SK-N-SH treated with all-trans-retinoic acid at 6 μM for 48 hours (cell line): ENCODE measurements around the gene NCAM1.

ENCODE experiments used
- ATAC-seq: fragments of 200-7000 bp; cut with Tn5 transposase; 3 replicates; pipeline ENCODE4 v1.9.1; 2020; ENCODE audit warnings: mild to moderate bottlenecking, moderate library complexity
- ARNTL ChIP-seq: fragments of 450-650 bp; formaldehyde crosslinking; IDR thresholded peaks from 2 replicates; pipeline ENCODE4 v1.5.0; 2020; ENCODE audit warnings: low read depth, mild to moderate bottlenecking, moderate library complexity, borderline replicate concordance
- BACH2 ChIP-seq: fragments of 250-450 bp; sonication (Bioruptor Pico); IDR thresholded peaks from 2 replicates; pipeline ENCODE4 v1.9.0; 2021; ENCODE audit warnings: mild to moderate bottlenecking, borderline replicate concordance
- CREB5 ChIP-seq: fragments of 250-450 bp; sonication (Bioruptor Pico); IDR thresholded peaks from 2 replicates; pipeline ENCODE4 v1.5.1; 2020; ENCODE audit warnings: low read depth, mild to moderate bottlenecking, moderate library complexity
- CSDC2 ChIP-seq: fragments of 250-450 bp; sonication (Bioruptor Pico); IDR thresholded peaks from 2 replicates; pipeline ENCODE4 v1.5.0; 2020; ENCODE audit warnings: mild to moderate bottlenecking, moderate library complexity
- ESRRG ChIP-seq: fragments of 250-450 bp; sonication (Bioruptor Pico); IDR thresholded peaks from 2 replicates; pipeline ENCODE4 v1.6.1; 2021; ENCODE audit warnings: mild to moderate bottlenecking
- GLIS3 ChIP-seq: fragments of 250-450 bp; sonication (Bioruptor Pico); IDR thresholded peaks from 2 replicates; pipeline ENCODE4 v1.5.0; 2020; ENCODE audit warnings: mild to moderate bottlenecking, moderate library complexity
- ISL1 ChIP-seq: fragments of 250-450 bp; sonication (Bioruptor Pico); IDR thresholded peaks from 2 replicates; pipeline ENCODE4 v2.1.2; 2022; ENCODE audit warnings: mild to moderate bottlenecking, moderate library complexity
- OSR1 ChIP-seq: fragments of 250-450 bp; sonication (Bioruptor Pico); IDR thresholded peaks from 2 replicates; pipeline ENCODE4 v1.8.0; 2022; ENCODE audit warnings: moderate library complexity, mild to moderate bottlenecking, inconsistent platforms
- POU6F1 ChIP-seq: fragments of 250-450 bp; sonication (Bioruptor Pico); IDR thresholded peaks from 2 replicates; pipeline ENCODE4 v1.8.0; 2021; ENCODE audit warnings: low read depth, mild to moderate bottlenecking, moderate library complexity, borderline replicate concordance
- RARB ChIP-seq: fragments of 250-450 bp; sonication (Bioruptor Pico); IDR thresholded peaks from 2 replicates; pipeline ENCODE4 v1.8.0; 2021; ENCODE audit warnings: mild to moderate bottlenecking, moderate library complexity
- SNAI2 ChIP-seq: fragments of 250-450 bp; sonication (Bioruptor Pico); IDR thresholded peaks from 2 replicates; pipeline ENCODE4 v1.5.0; 2020; ENCODE audit warnings: mild to moderate bottlenecking, moderate library complexity
- TCF4 ChIP-seq: fragments of 250-450 bp; sonication (Bioruptor Pico); IDR thresholded peaks from 2 replicates; pipeline ENCODE4 v1.8.0; 2021; ENCODE audit warnings: mild to moderate bottlenecking, moderate library complexity, borderline replicate concordance
- TOX ChIP-seq: fragments of 250-450 bp; sonication (Bioruptor Pico); IDR thresholded peaks from 2 replicates; pipeline ENCODE4 v1.8.0; 2021; ENCODE audit warnings: mild to moderate bottlenecking, moderate library complexity, borderline replicate concordance
- ZC3H10 ChIP-seq: fragments of 250-450 bp; sonication (Bioruptor Pico); IDR thresholded peaks from 2 replicates; pipeline ENCODE4 v1.5.1; 2021; ENCODE audit warnings: mild to moderate bottlenecking, moderate library complexity
- ZFP3 ChIP-seq: fragments of 250-450 bp; sonication (Bioruptor Pico); IDR thresholded peaks from 2 replicates; pipeline ENCODE4 v1.5.0; 2020; ENCODE audit warnings: mild to moderate bottlenecking, moderate library complexity
- ZFP30 ChIP-seq: fragments of 450-650 bp; formaldehyde crosslinking; IDR thresholded peaks from 2 replicates; pipeline ENCODE4 v1.5.0; 2022; ENCODE audit warnings: mild to moderate bottlenecking, moderate library complexity
- ZNF8 ChIP-seq: fragments of 450-650 bp; formaldehyde crosslinking; IDR thresholded peaks from 2 replicates; pipeline ENCODE4 v1.5.0; 2020; ENCODE audit warnings: mild to moderate bottlenecking, moderate library complexity
- TF ChIP-seq, protein P1 (sequence below): fragments of 250-450 bp; sonication (Bioruptor Pico); IDR thresholded peaks from 2 replicates; pipeline ENCODE4 v1.8.0; 2020; ENCODE audit warnings: mild to moderate bottlenecking, moderate library complexity, borderline replicate concordance
- TF ChIP-seq, protein P2 (sequence below): fragments of 250-450 bp; sonication (Bioruptor Pico); IDR thresholded peaks from 2 replicates; pipeline ENCODE4 v1.5.1; 2021; ENCODE audit warnings: mild to moderate bottlenecking, moderate library complexity

NCAM1 gene

DNA sequence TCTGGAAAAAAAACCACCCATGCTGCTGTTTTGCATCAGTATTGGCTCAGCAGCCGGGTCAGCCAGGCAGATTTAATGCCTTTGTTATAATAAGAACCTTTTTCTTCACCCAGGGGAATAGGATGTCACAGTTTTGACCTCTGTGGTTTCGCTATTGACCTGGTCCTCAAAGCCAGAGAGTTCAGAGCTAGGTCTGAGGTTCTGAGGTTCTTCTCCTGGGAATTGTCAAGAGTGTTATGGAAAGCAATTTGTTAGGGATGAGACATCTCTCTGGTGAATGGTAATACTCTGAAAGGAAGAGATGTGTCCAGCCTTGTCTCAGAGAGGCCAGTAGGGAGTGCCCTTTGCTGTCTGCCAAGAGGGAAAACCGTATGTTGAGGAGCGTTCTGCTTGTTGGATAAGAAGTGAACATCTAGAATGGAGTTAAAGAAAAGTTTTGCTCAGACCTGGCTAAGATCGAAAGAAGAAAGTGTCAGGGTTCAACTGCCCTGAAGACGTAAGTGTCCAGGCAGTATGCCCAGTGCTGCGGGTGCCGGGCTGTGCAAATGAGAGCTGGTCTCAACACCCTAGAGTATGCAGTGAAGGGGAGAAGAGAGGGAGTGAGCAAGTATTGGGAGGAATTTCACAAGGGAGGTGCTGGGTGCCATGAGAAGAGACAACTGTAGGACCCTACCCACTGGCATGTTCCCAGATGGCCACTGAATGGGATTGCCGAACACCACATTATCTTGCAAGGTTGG is 202.2 kb downstream of the NCAM1 start:
- no peak for TF ChIP-seq ESRRG (CRISPR knock-in tag)
- no peak for TF ChIP-seq TOX
- TF ChIP-seq ZC3H10 (CRISPR knock-in tag) = no peak
- no peak for TF ChIP-seq CSDC2
- TF ChIP-seq ARNTL (CRISPR knock-in tag) = no peak
- no peak for TF ChIP-seq RARB (CRISPR knock-in tag)
- no peak for TF ChIP-seq GLIS3 (CRISPR knock-in tag)
- TF ChIP-seq, protein P1, sequence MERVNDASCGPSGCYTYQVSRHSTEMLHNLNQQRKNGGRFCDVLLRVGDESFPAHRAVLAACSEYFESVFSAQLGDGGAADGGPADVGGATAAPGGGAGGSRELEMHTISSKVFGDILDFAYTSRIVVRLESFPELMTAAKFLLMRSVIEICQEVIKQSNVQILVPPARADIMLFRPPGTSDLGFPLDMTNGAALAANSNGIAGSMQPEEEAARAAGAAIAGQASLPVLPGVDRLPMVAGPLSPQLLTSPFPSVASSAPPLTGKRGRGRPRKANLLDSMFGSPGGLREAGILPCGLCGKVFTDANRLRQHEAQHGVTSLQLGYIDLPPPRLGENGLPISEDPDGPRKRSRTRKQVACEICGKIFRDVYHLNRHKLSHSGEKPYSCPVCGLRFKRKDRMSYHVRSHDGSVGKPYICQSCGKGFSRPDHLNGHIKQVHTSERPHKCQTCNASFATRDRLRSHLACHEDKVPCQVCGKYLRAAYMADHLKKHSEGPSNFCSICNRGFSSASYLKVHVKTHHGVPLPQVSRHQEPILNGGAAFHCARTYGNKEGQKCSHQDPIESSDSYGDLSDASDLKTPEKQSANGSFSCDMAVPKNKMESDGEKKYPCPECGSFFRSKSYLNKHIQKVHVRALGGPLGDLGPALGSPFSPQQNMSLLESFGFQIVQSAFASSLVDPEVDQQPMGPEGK = no peak
- no peak for TF ChIP-seq SNAI2 (CRISPR knock-in tag)
- TF ChIP-seq OSR1 = no peak
- TF ChIP-seq, protein P2, sequence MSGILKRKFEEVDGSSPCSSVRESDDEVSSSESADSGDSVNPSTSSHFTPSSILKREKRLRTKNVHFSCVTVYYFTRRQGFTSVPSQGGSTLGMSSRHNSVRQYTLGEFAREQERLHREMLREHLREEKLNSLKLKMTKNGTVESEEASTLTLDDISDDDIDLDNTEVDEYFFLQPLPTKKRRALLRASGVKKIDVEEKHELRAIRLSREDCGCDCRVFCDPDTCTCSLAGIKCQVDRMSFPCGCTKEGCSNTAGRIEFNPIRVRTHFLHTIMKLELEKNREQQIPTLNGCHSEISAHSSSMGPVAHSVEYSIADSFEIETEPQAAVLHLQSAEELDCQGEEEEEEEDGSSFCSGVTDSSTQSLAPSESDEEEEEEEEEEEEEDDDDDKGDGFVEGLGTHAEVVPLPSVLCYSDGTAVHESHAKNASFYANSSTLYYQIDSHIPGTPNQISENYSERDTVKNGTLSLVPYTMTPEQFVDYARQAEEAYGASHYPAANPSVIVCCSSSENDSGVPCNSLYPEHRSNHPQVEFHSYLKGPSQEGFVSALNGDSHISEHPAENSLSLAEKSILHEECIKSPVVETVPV (CRISPR knock-in tag) = no peak
- TF ChIP-seq CREB5 = no peak
- TF ChIP-seq, all 23 proteins: peak for 0
- ATAC-seq = no peak

- no peak for ATAC-seq
- no peak for TF ChIP-seq ESRRG (CRISPR knock-in tag)
- no peak for TF ChIP-seq ARNTL (CRISPR knock-in tag)
- TF ChIP-seq ZFP3 (CRISPR knock-in tag) = no peak
- TF ChIP-seq TOX = no peak
- TF ChIP-seq CSDC2 = no peak
- TF ChIP-seq GLIS3 (CRISPR knock-in tag) = no peak
- no peak for TF ChIP-seq BACH2
- TF ChIP-seq POU6F1 = no peak
- TF ChIP-seq ZNF8 = no peak
- no peak for TF ChIP-seq CREB5
- TF ChIP-seq ZFP30 (CRISPR knock-in tag) = no peak
- no peak for TF ChIP-seq ISL1
- no peak for TF ChIP-seq OSR1
- TF ChIP-seq TCF4 (CRISPR knock-in tag) = no peak
Measured at GRCh38 chr11:113166280-113166679, 205.1 kb downstream of the NCAM1 start.

GRCh38 chr11:113167599-113167998 is 206.4 kb downstream of the NCAM1 start:
- no peak for ATAC-seq
- TF ChIP-seq TOX (no peak), GLIS3 (CRISPR knock-in tag) (no peak), ZFP30 (CRISPR knock-in tag) (no peak), ZC3H10 (CRISPR knock-in tag) (no peak), ISL1 (no peak), ARNTL (CRISPR knock-in tag) (no peak), RARB (CRISPR knock-in tag) (no peak), SNAI2 (CRISPR knock-in tag) (no peak)
